SH-SY5Y (cell line): ENCODE measurements around the gene LRRC70.

Experiments used
- GATA2 ChIP-seq: IDR thresholded peaks from 2 replicates; pipeline ENCODE4 v1.6.1; 2011; ENCODE audit warnings: mild to moderate bottlenecking, low read depth, low read length
- GATA3 ChIP-seq: IDR thresholded peaks from 2 replicates; pipeline ENCODE4 v1.6.1; 2011; ENCODE audit warnings: low read depth, mild to moderate bottlenecking, low read length, moderate library complexity

DNA sequence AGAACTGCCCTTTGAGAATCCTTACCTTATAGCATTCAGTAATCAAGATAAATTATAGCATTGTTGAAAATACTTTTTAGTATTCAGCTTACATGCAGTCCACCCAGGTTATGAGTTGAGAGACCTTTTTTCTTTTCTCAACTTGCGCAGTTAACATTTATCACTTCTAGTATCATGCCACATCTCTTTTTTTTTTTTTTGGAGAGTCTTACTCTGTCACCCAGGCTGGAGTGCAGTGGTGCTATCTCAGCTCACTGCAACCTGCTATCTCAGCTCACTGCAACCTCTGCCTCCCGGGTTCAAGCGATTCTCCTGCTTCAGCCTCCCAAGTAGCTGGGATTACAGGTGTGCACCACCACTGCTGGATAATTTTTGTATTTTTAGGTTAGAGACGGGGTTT, 29.0 kb downstream of the LRRC70 start:
- TF ChIP-seq GATA2 (no peak), GATA3 (no peak)
